Keratinocyte (primary cell): ENCODE results near the gene DENND2A.

Experiments used
- EZH2 ChIP-seq: IDR thresholded peaks from one replicate; pipeline ENCODE4 v1.6.1; 2012; ENCODE audit warnings: inconsistent platforms, mild to moderate bottlenecking, low read length, moderate library complexity
- TF ChIP-seq, protein P1 (sequence below), 3 experiments: IDR thresholded peaks in 1 of 3; conservative IDR thresholded peaks in 1 of 3; optimal IDR thresholded peaks in 1 of 3; 2 replicates in 2 of 3; 3 replicates in 1 of 3; pipeline versions ENCODE3 to v1.5.1; 2011; ENCODE audit warnings: low read length in 3 of 3, mild to moderate bottlenecking in 3 of 3, moderate library complexity in 2 of 3, control low read depth in 1 of 3, inconsistent platforms in 1 of 3; ENCODE audit not compliant: insufficient read depth in 2 of 3; ENCODE audit errors: extremely low read depth in 1 of 3

DNA sequence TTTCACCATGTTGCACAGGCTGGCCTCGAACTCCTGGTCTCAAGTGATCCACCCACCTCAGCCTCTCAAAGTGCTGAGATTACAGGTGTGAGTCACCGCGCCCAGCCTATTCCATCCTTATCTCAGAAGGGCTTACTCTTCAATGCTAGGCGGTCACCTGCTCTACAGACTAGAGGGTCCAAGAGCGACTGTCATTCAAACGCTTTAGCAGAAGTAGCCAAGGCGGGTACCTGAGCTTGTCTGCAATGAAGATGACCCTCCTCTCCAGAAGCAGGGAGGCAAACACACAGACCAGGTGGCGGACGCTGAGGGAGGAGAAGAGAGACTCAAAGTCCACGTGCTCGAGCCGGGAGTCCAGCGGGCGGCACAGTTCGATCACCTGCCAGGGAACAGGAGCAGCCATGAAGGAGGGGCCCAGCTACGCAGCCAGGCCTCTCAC, 96.2 kb downstream of the DENND2A start:
- TF ChIP-seq, protein P1, sequence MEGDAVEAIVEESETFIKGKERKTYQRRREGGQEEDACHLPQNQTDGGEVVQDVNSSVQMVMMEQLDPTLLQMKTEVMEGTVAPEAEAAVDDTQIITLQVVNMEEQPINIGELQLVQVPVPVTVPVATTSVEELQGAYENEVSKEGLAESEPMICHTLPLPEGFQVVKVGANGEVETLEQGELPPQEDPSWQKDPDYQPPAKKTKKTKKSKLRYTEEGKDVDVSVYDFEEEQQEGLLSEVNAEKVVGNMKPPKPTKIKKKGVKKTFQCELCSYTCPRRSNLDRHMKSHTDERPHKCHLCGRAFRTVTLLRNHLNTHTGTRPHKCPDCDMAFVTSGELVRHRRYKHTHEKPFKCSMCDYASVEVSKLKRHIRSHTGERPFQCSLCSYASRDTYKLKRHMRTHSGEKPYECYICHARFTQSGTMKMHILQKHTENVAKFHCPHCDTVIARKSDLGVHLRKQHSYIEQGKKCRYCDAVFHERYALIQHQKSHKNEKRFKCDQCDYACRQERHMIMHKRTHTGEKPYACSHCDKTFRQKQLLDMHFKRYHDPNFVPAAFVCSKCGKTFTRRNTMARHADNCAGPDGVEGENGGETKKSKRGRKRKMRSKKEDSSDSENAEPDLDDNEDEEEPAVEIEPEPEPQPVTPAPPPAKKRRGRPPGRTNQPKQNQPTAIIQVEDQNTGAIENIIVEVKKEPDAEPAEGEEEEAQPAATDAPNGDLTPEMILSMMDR (optimal IDR thresholded peaks at IDR 0.05 in 1 of 3, IDR thresholded peaks at IDR 0.05 in 1 of 3, conservative IDR thresholded peaks at IDR 0.05 in 1 of 3; ENCODE audit: extremely low read depth in 1 of 3, insufficient read depth in 2 of 3, low read length in 3 of 3) = no peak
- no peak for TF ChIP-seq EZH2
